NCI-H1694 treated with DMSO at 0.1 percent for 48 hours (cell line): ENCODE results near the gene GALNT10.

Source experiments
- DNase-seq: peaks from one replicate; lab custom pipeline; 2025; lab: John Stamatoyannopoulos, UW

GALNT10 gene

GRCh38 chr5:154380263-154380662, 189.7 kb downstream of the GALNT10 start:
- DNase-seq, result no peak

- no peak for DNase-seq
Observed at GRCh38 chr5:154384480-154385235, 194.1 kb downstream of the GALNT10 start.

GRCh38 chr5:154385236-154385512, 194.6 kb downstream of the GALNT10 start:
- DNase-seq, result no peak

- DNase-seq, result no peak
Observed at GRCh38 chr5:154386952-154387629, 196.6 kb downstream of the GALNT10 start.

GRCh38 chr5:154388842-154389241, 198.3 kb downstream of the GALNT10 start:
- no peak for DNase-seq

- DNase-seq, result no peak
Observed at GRCh38 chr5:154390096-154390495, 199.6 kb downstream of the GALNT10 start.

- no peak for DNase-seq
Observed at GRCh38 chr5:154390746-154391359, 200.3 kb downstream of the GALNT10 start.

- DNase-seq, result no peak
Observed at GRCh38 chr5:154391788-154392187, 201.3 kb downstream of the GALNT10 start.

GRCh38 chr5:154393850-154394249, 203.3 kb downstream of the GALNT10 start:
- DNase-seq, result no peak

GRCh38 chr5:154394307-154394706, 203.8 kb downstream of the GALNT10 start:
- DNase-seq, result no peak

- DNase-seq, result no peak
Observed at GRCh38 chr5:154395407-154396106, 205.0 kb downstream of the GALNT10 start.

GRCh38 chr5:154396128-154396527, 205.6 kb downstream of the GALNT10 start:
- DNase-seq, result no peak

- DNase-seq, result no peak
Observed at GRCh38 chr5:154397652-154398406, 207.3 kb downstream of the GALNT10 start.

GRCh38 chr5:154400678-154401077, 210.1 kb downstream of the GALNT10 start:
- no peak for DNase-seq

- no peak for DNase-seq
Observed at GRCh38 chr5:154401355-154401754, 210.8 kb downstream of the GALNT10 start.

GRCh38 chr5:154401931-154402330, 211.4 kb downstream of the GALNT10 start:
- no peak for DNase-seq

GRCh38 chr5:154402611-154403010, 212.1 kb downstream of the GALNT10 start:
- no peak for DNase-seq

- DNase-seq, result no peak
Observed at GRCh38 chr5:154403234-154403633, 212.7 kb downstream of the GALNT10 start.

- no peak for DNase-seq
Observed at GRCh38 chr5:154403776-154404387, 213.3 kb downstream of the GALNT10 start.

GRCh38 chr5:154405078-154405792, 214.7 kb downstream of the GALNT10 start:
- DNase-seq, result peak; percentile 56

- no peak for DNase-seq
Observed at GRCh38 chr5:154406231-154406630, 215.7 kb downstream of the GALNT10 start.
